Liver (tissue), 9 donors: ENCODE measurements around the gene KLHDC9. TPM values are rescaled to one million over a fixed set of nuclear protein-coding genes. Genes with fewer than 3 reads are reported as not detected.

Experiments used
- DNase-seq: peaks from one replicate; pipeline ENCODE4 v3.0.0-alpha.2; 2017; ENCODE audit warnings: low spot score
- H3K27ac ChIP-seq, 2 donors: one replicate each; pipeline ENCODE4 v1.7.0; 2013; ENCODE audit warnings: inconsistent platforms in 2 of 2, low read length in 2 of 2, control low read depth in 1 of 2, low read depth in 1 of 2, mild to moderate bottlenecking in 1 of 2
- H3K27me3 ChIP-seq, 4 donors: one replicate each; pipeline versions ENCODE4 v1.6.1 to v1.7.0; 2013; ENCODE audit warnings: low read length in 3 of 4, inconsistent platforms in 1 of 4, mild to moderate bottlenecking in 1 of 4, moderate library complexity in 1 of 4; ENCODE audit not compliant: control insufficient read depth in 4 of 4, insufficient read depth in 4 of 4
- H3K36me3 ChIP-seq, 4 donors: one replicate each; pipeline versions ENCODE4 v1.6.1 to v1.7.0; 2013; ENCODE audit warnings: low read length in 3 of 4, mild to moderate bottlenecking in 3 of 4, low read depth in 1 of 4, moderate library complexity in 1 of 4; ENCODE audit not compliant: control insufficient read depth in 4 of 4, insufficient read depth in 3 of 4
- H3K4me1 ChIP-seq, 4 donors: one replicate each; pipeline versions ENCODE4 v1.6.1 to v1.7.0; 2013; ENCODE audit warnings: low read length in 3 of 4, mild to moderate bottlenecking in 3 of 4, moderate library complexity in 1 of 4; ENCODE audit not compliant: control insufficient read depth in 4 of 4, insufficient read depth in 4 of 4
- H3K4me3 ChIP-seq, 3 donors: one replicate each; pipeline versions ENCODE4 v1.6.1 to v1.7.0; 2013; ENCODE audit warnings: low read length in 3 of 3, control low read depth in 1 of 3, low read depth in 1 of 3, mild to moderate bottlenecking in 1 of 3
- H3K9ac ChIP-seq, 2 donors: one replicate each; pipeline ENCODE4 v1.7.0; 2013; ENCODE audit warnings: low read length in 2 of 2, mild to moderate bottlenecking in 2 of 2, moderate library complexity in 2 of 2, control low read depth in 1 of 2, low read depth in 1 of 2
- H3K9me3 ChIP-seq, 4 donors: one replicate each; pipeline versions ENCODE4 v1.6.1 to v1.7.0; 2013; ENCODE audit warnings: low read length in 3 of 4; ENCODE audit not compliant: control insufficient read depth in 4 of 4
- FOXA1 ChIP-seq: IDR thresholded peaks from 2 replicates; pipeline ENCODE4 v1.6.1; 2016; ENCODE audit warnings: antibody characterized with exemption
- GABPA ChIP-seq, 2 donors: IDR thresholded peaks in 1 of 2; conservative IDR thresholded peaks in 1 of 2; 2 replicates each; pipeline ENCODE4 v1.6.1; 2016; ENCODE audit warnings: antibody characterized with exemption in 2 of 2, mild to moderate bottlenecking in 1 of 2, moderate library complexity in 1 of 2
- NR2F2 ChIP-seq: IDR thresholded peaks from 2 replicates; pipeline ENCODE4 v1.6.1; 2016; ENCODE audit warnings: antibody characterized with exemption
- RAD21 ChIP-seq, 2 donors: IDR thresholded peaks; 2 replicates each; pipeline ENCODE4 v1.6.1; 2016; ENCODE audit warnings: antibody characterized with exemption in 2 of 2, mild to moderate bottlenecking in 2 of 2
- SP1 ChIP-seq: IDR thresholded peaks from 2 replicates; pipeline ENCODE4 v1.6.1; 2018; ENCODE audit warnings: antibody characterized with exemption, mild to moderate bottlenecking
- TAF1 ChIP-seq: conservative IDR thresholded peaks from 2 replicates; pipeline ENCODE4 v1.6.1; 2016; ENCODE audit warnings: antibody characterized with exemption, mild to moderate bottlenecking
- YY1 ChIP-seq: IDR thresholded peaks from 2 replicates; pipeline ENCODE4 v1.6.1; 2016; ENCODE audit warnings: antibody characterized with exemption, mild to moderate bottlenecking
- ZBTB33 ChIP-seq: IDR thresholded peaks from 2 replicates; pipeline ENCODE4 v1.6.1; 2016; ENCODE audit warnings: antibody characterized with exemption
- WGBS: extraction: QIAGEN DNeasy Blood & Tissue Kit; methylation state at CpG from one replicate; pipeline ENCODE4 v1.1.7; 2013; 5-methylcytosine and 5-hydroxymethylcytosine counted together
- polyA plus RNA-seq, 2 donors: library from polyadenylated mRNA; stranded (reverse) in 1 of 2; unstranded in 1 of 2; fragments of 200-250 nt in 1 of 2; fragments of >200 nt in 1 of 2; fragmentation: Nextera tagmentation in 1 of 2; extraction: Ambion mirVana in 1 of 2; gene quantifications; one replicate each; pipeline versions ENCODE4 v1.2.1 to v1.2.3, GENCODE V29; 2013 to 2015
- total RNA-seq, 2 donors: library from RNA; depleted of rRNA; stranded (reverse); fragments of >200 nt; gene quantifications; one replicate each; pipeline ENCODE4 v1.2.3, GENCODE V29; 2014
- TF ChIP-seq, protein P1 (sequence below): IDR thresholded peaks from 2 replicates; pipeline ENCODE4 v1.6.1; 2016; ENCODE audit warnings: antibody characterized with exemption
- donor health status: healthy.
- donor health status: healthy.
- donor health status: healthy.
- donor health status: healthy.
- donor health status: healthy.

KLHDC9 gene
- total and polyA plus RNA-seq, 4 donors: 1.9 to 3.3 (median 2.6) TPM

DNA sequence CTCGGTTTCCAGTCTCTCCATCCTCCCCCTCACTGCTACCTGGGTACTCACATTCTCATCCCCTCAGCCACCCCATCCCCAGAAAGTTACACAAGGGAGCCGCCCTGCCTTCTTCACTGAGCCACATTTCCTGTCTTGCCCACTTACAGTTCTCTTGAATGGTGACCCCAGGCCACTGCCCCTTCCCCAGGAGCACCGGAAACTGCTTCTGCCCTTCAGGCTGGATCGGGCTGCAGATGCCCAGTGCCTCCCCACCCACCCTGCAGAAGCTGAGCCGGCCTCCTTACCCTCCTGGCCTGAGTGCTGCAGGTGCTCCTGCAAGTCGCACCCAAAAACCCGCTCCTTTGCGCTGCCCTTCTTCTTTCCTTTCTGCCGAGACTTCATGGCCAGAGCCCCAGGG is 28.9 kb upstream of the KLHDC9 start:
- DNase-seq: no peak

GRCh38 chr1:161069731-161070270 is 28.4 kb upstream of the KLHDC9 start, which contains the start of gene ARHGAP30:
ARHGAP30 (minus strand) TSS chr1:161069891; CDS start chr1:161069624, 267 bp downstream.
- no peak for DNase-seq
- TF ChIP-seq RAD21 (IDR thresholded peaks at IDR 0.05) (no peak), GABPA (IDR thresholded peaks at IDR 0.05 in 1 of 2, conservative IDR thresholded peaks at IDR 0.05 in 1 of 2) (peak; percentile 66 to 77), SP1 (peak; percentile 32), FOXA1 (no peak)
- 73% methylated on average over 9 of the region's 9 CpGs for WGBS
- H3K27me3 ChIP-seq: no peaks in the 10 kb centered on the region
- H3K9me3 ChIP-seq: no peaks in the 10 kb centered on the region
- no peaks in the 10 kb centered on the region for H3K4me1 ChIP-seq
- H3K36me3 ChIP-seq: no peaks in the 10 kb centered on the region
- peak within 1 kb of the TSS in 1 of 2 donors; percentile 66 for H3K9ac ChIP-seq
- H3K4me3 ChIP-seq: peak within 1 kb of the TSS in 2 of 3 donors; percentile 30 to 48
- peak within 1 kb of the TSS; percentile 85 to 87 for H3K27ac ChIP-seq

More for the DNA sequence above, 28.9 kb upstream of the KLHDC9 start:
- H3K27me3 ChIP-seq: no peaks in the 10 kb centered on the region
- H3K27ac ChIP-seq: peak overlapping the region; percentile 85 to 87
- H3K9ac ChIP-seq: peak overlapping the region in 1 of 2 donors; percentile 66
- TF ChIP-seq SP1 (no peak), ZBTB33 (no peak), GABPA (IDR thresholded peaks at IDR 0.05 in 1 of 2, conservative IDR thresholded peaks at IDR 0.05 in 1 of 2) (no peak), RAD21 (IDR thresholded peaks at IDR 0.05) (no peak), TAF1 (no peak)
- 79% methylated on average over 9 of the region's 9 CpGs for WGBS
- no peaks in the 10 kb centered on the region for H3K9me3 ChIP-seq
- H3K4me1 ChIP-seq: no peaks in the 10 kb centered on the region
- H3K4me3 ChIP-seq: peak overlapping the region in 2 of 3 donors; percentile 30 to 48
- no peaks in the 10 kb centered on the region for H3K36me3 ChIP-seq

DNA sequence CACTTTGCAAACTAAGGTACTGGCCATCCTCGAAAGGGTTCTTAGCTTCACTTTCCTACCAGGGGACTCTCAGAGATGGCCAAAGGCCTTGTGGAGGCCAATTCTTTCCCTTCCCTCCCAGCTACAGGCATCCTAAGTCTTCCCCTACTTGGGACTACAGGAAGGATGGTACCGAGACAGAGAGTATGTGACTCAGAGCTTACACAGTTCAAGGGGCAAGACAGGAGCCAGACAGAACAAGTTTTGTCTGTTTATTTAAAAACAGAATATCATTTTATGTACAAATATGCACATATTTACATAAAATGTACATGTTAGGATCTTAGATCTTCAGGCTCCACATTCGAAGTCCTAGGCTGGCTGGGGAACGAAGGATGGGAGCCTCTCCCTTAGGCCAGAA is 27.4 kb upstream of the KLHDC9 start:
- Histone ChIP-seq H3K27ac (no peak overlapping the region), H3K27me3 (no peaks in the 10 kb centered on the region), H3K9ac (no peak overlapping the region), H3K36me3 (no peaks in the 10 kb centered on the region), H3K4me3 (no peak overlapping the region), H3K9me3 (no peaks in the 10 kb centered on the region), H3K4me1 (no peaks in the 10 kb centered on the region)
- 97% methylated on average over 4 of the region's 4 CpGs for WGBS
- no peak for TF ChIP-seq NR2F2
- TF ChIP-seq YY1: no peak
- no peak for TF ChIP-seq RAD21 (IDR thresholded peaks at IDR 0.05)
- TF ChIP-seq ZBTB33: no peak
- TF ChIP-seq, protein P1, sequence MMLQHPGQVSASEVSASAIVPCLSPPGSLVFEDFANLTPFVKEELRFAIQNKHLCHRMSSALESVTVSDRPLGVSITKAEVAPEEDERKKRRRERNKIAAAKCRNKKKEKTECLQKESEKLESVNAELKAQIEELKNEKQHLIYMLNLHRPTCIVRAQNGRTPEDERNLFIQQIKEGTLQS: no peak
- no peak for TF ChIP-seq GABPA (IDR thresholded peaks at IDR 0.05 in 1 of 2, conservative IDR thresholded peaks at IDR 0.05 in 1 of 2)
- TF ChIP-seq SP1: no peak
- no peak for TF ChIP-seq FOXA1
- DNase-seq: no peak
